HUES64 (cell line): ENCODE measurements around the gene ITGAL.
A peak's percentile ranks its signal among the peaks of the same experiment; 100 is the strongest.

Source experiments
- H3K27ac ChIP-seq: 2 replicates; pipeline ENCODE4 v1.7.0; 2013; ENCODE audit warnings: low read depth, low read length, inconsistent platforms
- H3K27me3 ChIP-seq: 2 replicates; pipeline ENCODE4 v1.6.1; 2013; ENCODE audit warnings: mild to moderate bottlenecking, low read length; ENCODE audit not compliant: insufficient read depth
- H3K36me3 ChIP-seq: 2 replicates; pipeline ENCODE4 v1.6.1; 2013; ENCODE audit warnings: mild to moderate bottlenecking, low read length; ENCODE audit not compliant: insufficient read depth
- H3K4me1 ChIP-seq: 2 replicates; pipeline ENCODE4 v1.6.1; 2013; ENCODE audit warnings: mild to moderate bottlenecking, low read length, moderate library complexity; ENCODE audit not compliant: insufficient read depth
- H3K4me3 ChIP-seq: 2 replicates; pipeline ENCODE4 v1.5.1; 2013; ENCODE audit warnings: mild to moderate bottlenecking, low read length, moderate library complexity
- H3K9ac ChIP-seq: 2 replicates; pipeline ENCODE4 v1.6.1; 2013; ENCODE audit warnings: mild to moderate bottlenecking, low read depth, low read length
- H3K9me3 ChIP-seq: 2 replicates; pipeline ENCODE4 v1.6.1; 2013; ENCODE audit warnings: low read depth, low read length; ENCODE audit not compliant: insufficient read depth
- WGBS: fragments of 150-250, 120-280 bp; methylation state at CpG from one replicate; pipeline ENCODE4 v1.1.7; 2013; ENCODE audit warnings: missing lambda C conversion rate; 5-methylcytosine and 5-hydroxymethylcytosine counted together

Gene ITGAL

GRCh38 chr16:30565984-30566383 is 93.4 kb downstream of the ITGAL start:
- Histone ChIP-seq H3K9me3 (no peaks in the 10 kb centered on the region), H3K27ac (no peak overlapping the region), H3K4me3 (no peak overlapping the region), H3K9ac (no peak overlapping the region), H3K36me3 (no peaks in the 10 kb centered on the region), H3K4me1 (peaks cover 3% of the 10 kb centered on the region), H3K27me3 (no peaks in the 10 kb centered on the region)
- WGBS = 86% methylated on average over 8 of the region's 8 CpGs

GRCh38 chr16:30566531-30566930 is 94.0 kb downstream of the ITGAL start:
- no peak overlapping the region for H3K9ac ChIP-seq

GRCh38 chr16:30567160-30567990 is 94.8 kb downstream of the ITGAL start:
- Histone ChIP-seq H3K4me1 (peaks cover 3% of the 10 kb centered on the region), H3K27ac (no peak overlapping the region), H3K36me3 (no peaks in the 10 kb centered on the region), H3K4me3 (no peak overlapping the region), H3K27me3 (no peaks in the 10 kb centered on the region), H3K9ac (no peak overlapping the region), H3K9me3 (no peaks in the 10 kb centered on the region)
- 88% methylated on average over 14 of the region's 14 CpGs for WGBS

More at GRCh38 chr16:30566531-30566930, 94.0 kb downstream of the ITGAL start:
- H3K27ac ChIP-seq = no peak overlapping the region
- no peaks in the 10 kb centered on the region for H3K27me3 ChIP-seq
- no peaks in the 10 kb centered on the region for H3K9me3 ChIP-seq
- H3K36me3 ChIP-seq = no peaks in the 10 kb centered on the region
- 95% methylated on average over 3 of the region's 4 CpGs for WGBS
- peaks cover 3% of the 10 kb centered on the region for H3K4me1 ChIP-seq
- no peak overlapping the region for H3K4me3 ChIP-seq

- H3K4me1 ChIP-seq = peaks cover 3% of the 10 kb centered on the region
- no peaks in the 10 kb centered on the region for H3K36me3 ChIP-seq
- no peak overlapping the region for H3K27ac ChIP-seq
- H3K27me3 ChIP-seq = no peaks in the 10 kb centered on the region
- H3K4me3 ChIP-seq = no peak overlapping the region
- H3K9me3 ChIP-seq = no peaks in the 10 kb centered on the region
- H3K9ac ChIP-seq = no peak overlapping the region
- WGBS = 91% methylated on average over 6 of the region's 6 CpGs
These were observed 95.6 kb downstream of the ITGAL start for GRCh38 chr16:30567991-30568638.

GRCh38 chr16:30569281-30569680 is 96.7 kb downstream of the ITGAL start:
- no peak overlapping the region for H3K4me3 ChIP-seq
- no peak overlapping the region for H3K9ac ChIP-seq
- H3K9me3 ChIP-seq = no peaks in the 10 kb centered on the region
- H3K27ac ChIP-seq = no peak overlapping the region
- peaks cover 3% of the 10 kb centered on the region for H3K4me1 ChIP-seq
- H3K27me3 ChIP-seq = no peaks in the 10 kb centered on the region
- H3K36me3 ChIP-seq = no peaks in the 10 kb centered on the region
- 86% methylated on average over 3 of the region's 3 CpGs for WGBS

GRCh38 chr16:30569746-30570635 is 97.4 kb downstream of the ITGAL start:
- H3K27me3 ChIP-seq = no peaks in the 10 kb centered on the region
- H3K9me3 ChIP-seq = no peaks in the 10 kb centered on the region
- no peak overlapping the region for H3K27ac ChIP-seq
- H3K4me3 ChIP-seq = no peak overlapping the region
- no peaks in the 10 kb centered on the region for H3K36me3 ChIP-seq
- H3K4me1 ChIP-seq = peaks cover 3% of the 10 kb centered on the region
- H3K9ac ChIP-seq = no peak overlapping the region
- WGBS = 95% methylated on average over 44 of the region's 44 CpGs

GRCh38 chr16:30570636-30571444 is 98.3 kb downstream of the ITGAL start:
- Histone ChIP-seq H3K27me3 (no peaks in the 10 kb centered on the region), H3K4me3 (peak overlapping the region; percentile 93), H3K36me3 (no peaks in the 10 kb centered on the region), H3K4me1 (peaks cover 3% of the 10 kb centered on the region), H3K27ac (peak overlapping the region; percentile 91; the same call in 1 of the 2 replicates), H3K9me3 (no peaks in the 10 kb centered on the region), H3K9ac (peak overlapping the region; percentile 86)
- 15% methylated on average over 21 of the region's 22 CpGs for WGBS

GRCh38 chr16:30571445-30572322 is 99.1 kb downstream of the ITGAL start, which contains the start of gene ZNF688:
ZNF688 (minus strand) TSS chr16:30571714; CDS start chr16:30571629, 85 bp downstream.
- Histone ChIP-seq H3K9ac (peak within 1 kb of the TSS; percentile 86), H3K27ac (peak within 1 kb of the TSS; percentile 91), H3K27me3 (no peaks in the 10 kb centered on the region), H3K4me1 (peaks cover 3% of the 10 kb centered on the region), H3K36me3 (no peaks in the 10 kb centered on the region), H3K4me3 (peak within 1 kb of the TSS; percentile 93), H3K9me3 (no peaks in the 10 kb centered on the region)
- WGBS = under 1% methylated on average over 67 of the region's 67 CpGs
